ENCODE results near the gene ARL2BP.

DNA sequence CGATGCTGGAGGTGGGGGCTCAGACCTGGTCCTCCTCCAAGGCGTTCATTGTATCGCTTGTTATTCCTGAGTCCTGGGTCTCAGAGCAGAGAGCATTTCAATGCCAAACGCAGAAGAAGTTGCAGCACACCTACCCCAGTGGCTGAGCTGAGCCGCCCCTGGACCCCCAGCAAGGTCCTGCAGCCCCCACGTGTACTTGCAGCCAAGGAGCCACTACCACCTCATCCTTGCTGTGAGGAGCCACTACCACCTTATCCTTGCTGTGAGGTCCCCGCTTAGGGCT, 25.9 kb downstream of the ARL2BP start:
- no peak for TF ChIP-seq MAFK (IDR thresholded peaks at IDR 0.05; ENCODE audit: low read depth, low read length)
- TF ChIP-seq CEBPB (IDR thresholded peaks at IDR 0.05; ENCODE audit: low read depth, low read length): no peak
